ENCODE results near the gene KIFBP.

KIFBP gene

DNA sequence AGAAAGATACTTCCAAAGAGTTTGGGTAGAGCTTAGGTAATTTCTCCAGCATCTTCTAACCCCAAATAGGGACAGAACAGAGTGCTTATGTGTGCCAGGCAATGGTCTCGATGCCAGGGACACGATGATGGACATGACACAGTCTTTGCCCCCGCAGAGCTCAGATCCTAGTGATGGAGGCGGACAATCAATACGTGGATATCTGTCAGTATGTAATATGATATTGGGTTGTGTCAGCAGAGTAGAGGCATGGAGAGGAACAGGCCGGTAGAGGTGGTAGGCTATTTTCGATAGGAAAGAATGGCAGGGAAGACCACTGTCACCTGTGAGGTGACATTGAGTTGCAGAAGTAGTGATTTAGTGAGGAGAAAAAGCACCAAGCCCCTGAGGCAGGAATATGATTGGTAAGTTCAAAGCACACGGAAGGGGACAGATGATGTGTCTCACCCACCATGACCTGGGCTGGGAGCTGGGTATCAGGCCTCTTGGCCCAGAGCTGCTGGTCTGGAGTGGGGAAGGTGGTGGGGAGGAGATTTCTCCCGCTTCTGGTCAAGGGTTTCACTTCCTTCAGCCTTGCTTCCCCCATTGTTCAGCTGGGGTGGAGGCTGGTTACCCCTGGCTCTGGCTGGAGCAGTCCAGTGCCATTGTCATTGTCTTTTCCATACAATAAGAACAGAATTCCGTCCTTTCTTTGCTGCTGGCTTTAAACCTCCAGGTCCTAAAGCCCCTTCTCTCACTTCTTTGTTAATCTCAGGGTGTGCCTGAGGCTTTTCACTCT, 63.3 kb downstream of the KIFBP start:
- no peak for DNase-seq

- no peak for DNase-seq
These were observed 64.1 kb downstream of the KIFBP start for GRCh38 chr10:69052736-69053135.

- DNase-seq = no peak
These were observed 66.6 kb downstream of the KIFBP start for GRCh38 chr10:69055241-69055640.

DNA sequence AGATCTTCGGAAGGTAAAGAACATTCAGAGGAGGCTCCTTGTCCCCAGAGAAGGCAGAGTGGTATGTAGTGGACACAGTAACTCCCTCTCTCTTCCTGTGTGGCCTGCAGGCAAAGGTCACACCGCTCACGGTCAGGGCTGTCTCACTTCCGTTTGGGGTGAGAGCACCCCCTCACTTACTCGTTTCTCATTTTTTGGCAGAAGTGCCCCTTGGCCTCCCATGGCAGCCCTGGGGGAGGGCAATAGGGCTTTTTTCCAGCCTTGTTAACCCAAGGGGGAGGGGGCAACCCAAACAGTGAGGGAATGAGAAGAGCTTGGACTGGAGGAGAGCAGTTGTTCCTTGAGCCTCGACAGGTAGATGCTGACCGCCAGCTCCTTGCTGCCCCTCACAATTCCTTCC, 67.5 kb downstream of the KIFBP start:
- no peak for DNase-seq

GRCh38 chr10:69056536-69057260, 68.1 kb downstream of the KIFBP start:
- no peak for DNase-seq

- no peak for DNase-seq
These were observed 68.8 kb downstream of the KIFBP start for GRCh38 chr10:69057261-69057950.

- DNase-seq = no peak
These were observed 69.3 kb downstream of the KIFBP start for GRCh38 chr10:69057951-69058297.

- DNase-seq = no peak
These were observed 71.7 kb downstream of the KIFBP start for GRCh38 chr10:69060127-69060798.

GRCh38 chr10:69061305-69062161, 72.9 kb downstream of the KIFBP start:
- no peak for DNase-seq

- DNase-seq = no peak
These were observed 74.3 kb downstream of the KIFBP start for GRCh38 chr10:69062901-69063300.

DNA sequence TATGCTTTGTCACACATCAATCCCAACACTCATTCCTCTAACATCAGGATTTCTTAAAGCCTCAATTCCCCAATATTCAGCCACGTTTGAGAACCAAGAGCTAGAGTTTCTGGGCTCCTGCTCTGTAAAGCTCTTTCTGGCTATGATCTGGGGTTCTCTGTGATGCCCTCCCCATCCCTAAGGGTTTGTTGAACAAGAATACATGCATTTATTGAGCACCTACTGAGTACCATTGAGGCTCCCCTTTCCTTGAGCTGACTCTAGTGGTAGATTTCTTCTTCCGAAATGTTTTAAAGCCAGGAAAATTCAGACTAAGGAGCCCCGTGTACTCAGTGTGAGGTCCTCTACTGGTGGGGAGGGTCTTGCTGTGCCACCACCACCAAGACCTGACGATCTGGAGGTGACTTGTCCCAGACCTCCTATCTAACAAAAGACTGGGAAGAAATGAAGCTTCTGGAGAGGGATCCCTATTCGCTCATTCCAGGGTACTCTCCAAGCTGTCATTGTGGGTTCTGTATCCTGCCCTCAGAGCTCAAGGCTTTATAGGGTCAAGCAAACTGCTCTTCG, 76.2 kb downstream of the KIFBP start:
- DNase-seq = no peak

GRCh38 chr10:69065406-69066361, 77.1 kb downstream of the KIFBP start:
- no peak for DNase-seq

Measured in 8988T (cell line).